Measurements from ENCODE around the gene TLR1.

GRCh38 chr4:38803833-38804653, 548 bp downstream of the TLR1 start:
- no peak for TF ChIP-seq POLR2AphosphoS5 (IDR thresholded peaks at IDR 0.05)
- no peak for TF ChIP-seq CTCF (IDR thresholded peaks at IDR 0.05)
- no peak for TF ChIP-seq EP300 (IDR thresholded peaks at IDR 0.05; ENCODE audit: low read depth)
- TF ChIP-seq POLR2A (IDR thresholded peaks at IDR 0.05), result no peak

All from transverse colon (tissue), 4 donors.